ENCODE measurements around the gene PLCB2. TPM values are rescaled to one million over a fixed set of nuclear protein-coding genes. Genes with fewer than 3 reads are reported as not detected.

PLCB2 gene
- total and polyA plus RNA-seq, 2 experiments from 2014 or later, result 9.5 to 13.8 TPM

- TF ChIP-seq, protein P1, sequence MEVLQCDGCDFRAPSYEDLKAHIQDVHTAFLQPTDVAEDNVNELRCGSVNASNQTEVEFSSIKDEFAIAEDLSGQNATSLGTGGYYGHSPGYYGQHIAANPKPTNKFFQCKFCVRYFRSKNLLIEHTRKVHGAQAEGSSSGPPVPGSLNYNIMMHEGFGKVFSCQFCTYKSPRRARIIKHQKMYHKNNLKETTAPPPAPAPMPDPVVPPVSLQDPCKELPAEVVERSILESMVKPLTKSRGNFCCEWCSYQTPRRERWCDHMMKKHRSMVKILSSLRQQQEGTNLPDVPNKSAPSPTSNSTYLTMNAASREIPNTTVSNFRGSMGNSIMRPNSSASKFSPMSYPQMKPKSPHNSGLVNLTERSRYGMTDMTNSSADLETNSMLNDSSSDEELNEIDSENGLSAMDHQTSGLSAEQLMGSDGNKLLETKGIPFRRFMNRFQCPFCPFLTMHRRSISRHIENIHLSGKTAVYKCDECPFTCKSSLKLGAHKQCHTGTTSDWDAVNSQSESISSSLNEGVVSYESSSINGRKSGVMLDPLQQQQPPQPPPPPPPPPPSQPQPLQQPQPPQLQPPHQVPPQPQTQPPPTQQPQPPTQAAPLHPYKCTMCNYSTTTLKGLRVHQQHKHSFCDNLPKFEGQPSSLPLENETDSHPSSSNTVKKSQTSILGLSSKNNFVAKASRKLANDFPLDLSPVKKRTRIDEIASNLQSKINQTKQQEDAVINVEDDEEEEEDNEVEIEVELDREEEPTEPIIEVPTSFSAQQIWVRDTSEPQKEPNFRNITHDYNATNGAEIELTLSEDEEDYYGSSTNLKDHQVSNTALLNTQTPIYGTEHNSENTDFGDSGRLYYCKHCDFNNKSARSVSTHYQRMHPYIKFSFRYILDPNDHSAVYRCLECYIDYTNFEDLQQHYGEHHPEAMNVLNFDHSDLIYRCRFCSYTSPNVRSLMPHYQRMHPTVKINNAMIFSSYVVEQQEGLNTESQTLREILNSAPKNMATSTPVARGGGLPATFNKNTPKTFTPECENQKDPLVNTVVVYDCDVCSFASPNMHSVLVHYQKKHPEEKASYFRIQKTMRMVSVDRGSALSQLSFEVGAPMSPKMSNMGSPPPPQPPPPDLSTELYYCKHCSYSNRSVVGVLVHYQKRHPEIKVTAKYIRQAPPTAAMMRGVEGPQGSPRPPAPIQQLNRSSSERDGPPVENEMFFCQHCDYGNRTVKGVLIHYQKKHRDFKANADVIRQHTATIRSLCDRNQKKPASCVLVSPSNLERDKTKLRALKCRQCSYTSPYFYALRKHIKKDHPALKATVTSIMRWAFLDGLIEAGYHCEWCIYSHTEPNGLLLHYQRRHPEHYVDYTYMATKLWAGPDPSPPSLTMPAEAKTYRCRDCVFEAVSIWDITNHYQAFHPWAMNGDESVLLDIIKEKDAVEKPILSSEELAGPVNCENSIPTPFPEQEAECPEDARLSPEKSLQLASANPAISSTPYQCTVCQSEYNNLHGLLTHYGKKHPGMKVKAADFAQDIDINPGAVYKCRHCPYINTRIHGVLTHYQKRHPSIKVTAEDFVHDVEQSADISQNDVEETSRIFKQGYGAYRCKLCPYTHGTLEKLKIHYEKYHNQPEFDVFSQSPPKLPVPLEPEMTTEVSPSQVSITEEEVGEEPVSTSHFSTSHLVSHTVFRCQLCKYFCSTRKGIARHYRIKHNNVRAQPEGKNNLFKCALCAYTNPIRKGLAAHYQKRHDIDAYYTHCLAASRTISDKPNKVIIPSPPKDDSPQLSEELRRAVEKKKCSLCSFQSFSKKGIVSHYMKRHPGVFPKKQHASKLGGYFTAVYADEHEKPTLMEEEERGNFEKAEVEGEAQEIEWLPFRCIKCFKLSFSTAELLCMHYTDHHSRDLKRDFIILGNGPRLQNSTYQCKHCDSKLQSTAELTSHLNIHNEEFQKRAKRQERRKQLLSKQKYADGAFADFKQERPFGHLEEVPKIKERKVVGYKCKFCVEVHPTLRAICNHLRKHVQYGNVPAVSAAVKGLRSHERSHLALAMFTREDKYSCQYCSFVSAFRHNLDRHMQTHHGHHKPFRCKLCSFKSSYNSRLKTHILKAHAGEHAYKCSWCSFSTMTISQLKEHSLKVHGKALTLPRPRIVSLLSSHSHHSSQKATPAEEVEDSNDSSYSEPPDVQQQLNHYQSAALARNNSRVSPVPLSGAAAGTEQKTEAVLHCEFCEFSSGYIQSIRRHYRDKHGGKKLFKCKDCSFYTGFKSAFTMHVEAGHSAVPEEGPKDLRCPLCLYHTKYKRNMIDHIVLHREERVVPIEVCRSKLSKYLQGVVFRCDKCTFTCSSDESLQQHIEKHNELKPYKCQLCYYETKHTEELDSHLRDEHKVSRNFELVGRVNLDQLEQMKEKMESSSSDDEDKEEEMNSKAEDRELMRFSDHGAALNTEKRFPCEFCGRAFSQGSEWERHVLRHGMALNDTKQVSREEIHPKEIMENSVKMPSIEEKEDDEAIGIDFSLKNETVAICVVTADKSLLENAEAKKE (CRISPR knock-in tag; IDR thresholded peaks at IDR 0.05), result no peak
- no peak for TF ChIP-seq POLR2AphosphoS5 (IDR thresholded peaks at IDR 0.05; ENCODE audit: low read depth)
- TF ChIP-seq, protein P2, sequence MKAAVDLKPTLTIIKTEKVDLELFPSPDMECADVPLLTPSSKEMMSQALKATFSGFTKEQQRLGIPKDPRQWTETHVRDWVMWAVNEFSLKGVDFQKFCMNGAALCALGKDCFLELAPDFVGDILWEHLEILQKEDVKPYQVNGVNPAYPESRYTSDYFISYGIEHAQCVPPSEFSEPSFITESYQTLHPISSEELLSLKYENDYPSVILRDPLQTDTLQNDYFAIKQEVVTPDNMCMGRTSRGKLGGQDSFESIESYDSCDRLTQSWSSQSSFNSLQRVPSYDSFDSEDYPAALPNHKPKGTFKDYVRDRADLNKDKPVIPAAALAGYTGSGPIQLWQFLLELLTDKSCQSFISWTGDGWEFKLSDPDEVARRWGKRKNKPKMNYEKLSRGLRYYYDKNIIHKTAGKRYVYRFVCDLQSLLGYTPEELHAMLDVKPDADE (IDR thresholded peaks at IDR 0.05), result no peak
- TF ChIP-seq ZNF114 (CRISPR knock-in tag; IDR thresholded peaks at IDR 0.05), result no peak
Measured at GRCh38 chr15:40257656-40258450, 49.9 kb downstream of the PLCB2 start (continued).

DNA sequence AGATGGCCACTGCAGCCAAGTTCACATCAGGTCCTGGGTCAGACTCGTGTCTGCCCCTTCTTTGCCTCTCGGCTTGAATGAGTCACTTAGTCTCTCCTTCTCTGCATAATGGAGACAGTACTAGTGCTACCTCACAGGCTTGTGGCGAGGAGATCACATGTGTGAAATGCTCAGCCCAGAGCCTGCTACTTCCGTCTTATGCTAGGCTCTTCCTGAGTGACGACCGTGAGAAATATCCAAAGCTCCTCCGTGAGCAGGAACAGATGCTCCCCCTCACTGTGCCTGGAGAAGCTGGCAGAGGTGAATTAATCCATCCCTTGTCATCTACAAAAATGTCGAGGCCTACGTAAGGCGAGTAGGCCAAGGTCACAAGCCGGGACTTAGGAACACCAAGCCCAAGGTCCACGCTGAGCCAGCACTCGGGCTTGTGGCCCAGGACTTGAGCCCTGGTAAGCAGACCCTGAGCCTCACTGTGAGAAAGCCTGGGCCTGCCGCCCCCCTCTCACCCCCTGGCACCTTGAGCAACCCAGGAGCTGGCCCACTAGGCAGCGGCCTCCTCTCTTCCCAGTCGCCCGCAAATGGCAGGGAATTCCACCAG is 51.0 kb downstream of the PLCB2 start:
- no peaks in the 10 kb centered on the region for H3K79me2 ChIP-seq (replicated peaks; ENCODE audit: insufficient read depth)
- TF ChIP-seq ZNF114 (CRISPR knock-in tag; IDR thresholded peaks at IDR 0.05), result no peak
- no peak for TF ChIP-seq CTCF (conservative IDR thresholded peaks at IDR 0.05; ENCODE audit: low read depth in 2 of 2)

More for the DNA sequence above, 51.0 kb downstream of the PLCB2 start:
- Histone ChIP-seq H3K9me2 (ENCODE audit: insufficient read depth) (no peaks in the 10 kb centered on the region), H3K36me3 (ENCODE audit: insufficient read depth) (no peaks in the 10 kb centered on the region), H2AFZ (no peak overlapping the region), H3F3A (replicated peaks; ENCODE audit: low read depth) (peaks cover 3% of the 10 kb centered on the region; the same call in 1 of the 2 replicates), H3K27me3 (ENCODE audit: insufficient read depth) (peaks cover 31% of the 10 kb centered on the region), H3K27ac (ENCODE audit: low read depth) (no peak overlapping the region), H3K4me1 (ENCODE audit: insufficient read depth) (peaks cover 12% of the 10 kb centered on the region), H4K20me1 (replicated peaks; ENCODE audit: insufficient read depth) (no peaks in the 10 kb centered on the region), H3K4me3 (no peak overlapping the region), H3K4me2 (no peak overlapping the region)
- no peaks in the 10 kb centered on the region; the same call in 2 of the 3 replicates for H3K36me3 Mint-ChIP-seq (ENCODE audit: low read depth)
- no peak overlapping the region for H3K27ac Mint-ChIP-seq
- no peak overlapping the region for H3K4me3 Mint-ChIP-seq
- H3K9me3 Mint-ChIP-seq, result no peaks in the 10 kb centered on the region; the same call in 2 of the 3 replicates
- DNase-seq (ENCODE audit: low spot score) (no peak), ATAC-seq (no peak)
- peaks cover 33% of the 10 kb centered on the region for H3K4me1 Mint-ChIP-seq
- H3K27me3 Mint-ChIP-seq (ENCODE audit: insufficient read depth, low read depth, poor library complexity), result peaks cover 24% of the 10 kb centered on the region

Data from GM23338 (cell line).